GM12878 (cell line): Measurements from ENCODE around the gene NPDC1. TPM values are rescaled to one million over a fixed set of nuclear protein-coding genes. Genes with fewer than 3 reads are reported as not detected.

ENCODE experiments used
- ATAC-seq: fragments of 200-7000 bp; cut with Tn5 transposase; 3 replicates; pipeline ENCODE4 v1.9.1; 2020; ENCODE audit warnings: mild to moderate bottlenecking, moderate library complexity
- BruUV-seq: library from RNA; stranded (reverse); fragments of 400-500 nt; replicated peaks from 2 replicates; lab custom pipeline; 2021; lab: Mats Ljungman, UMichigan
- CTCF ChIA-PET: fragments of 300-600 bp; sonication (Branson Sonifier 250); formaldehyde crosslinking; extraction: SDS; loops from one replicate; lab custom pipeline; 2021; ENCODE audit warnings: inconsistent platforms; lab: Yijun Ruan, JAX
- POLR2A ChIA-PET: fragments of 350-600 bp; formaldehyde crosslinking; extraction: SDS; loops from one replicate; lab custom pipeline; 2021; ENCODE audit warnings: inconsistent platforms; lab: Charles Lee
- RAD21 ChIA-PET: fragments of 300-600 bp; sonication (Branson Sonifier 250); formaldehyde crosslinking; loops from one replicate; lab custom pipeline; 2023; ENCODE audit warnings: antibody characterized with exemption; ENCODE audit not compliant: unreplicated experiment; lab: Charles Lee
- SMC1A ChIA-PET: fragments of 300-600 bp; sonication (Branson Sonifier 250); formaldehyde crosslinking; loops from one replicate; lab custom pipeline; 2023; ENCODE audit not compliant: unreplicated experiment, uncharacterized antibody; lab: Charles Lee
- DNase-seq: peaks from one replicate; pipeline ENCODE4 v3.0.0-alpha.2; 2011; ENCODE audit warnings: low read depth, low spot score
- FAIRE-seq: peaks from 3 replicates; lab custom pipeline; 2011; peaks lifted over from hg19 to GRCh38; lab: Jason Lieb, UNC
- H2AFZ ChIP-seq: 2 replicates; pipeline ENCODE4 v1.6.0; 2011; ENCODE audit warnings: low read depth, low read length, control low read depth; ENCODE audit not compliant: control insufficient read depth
- H3K27ac ChIP-seq: 2 replicates; pipeline ENCODE4 v1.5.1; 2011; ENCODE audit warnings: control low read depth; ENCODE audit not compliant: control insufficient read depth, insufficient read depth
- H3K27me3 ChIP-seq, 2 experiments: replicated peaks in 1 of 2; 2 replicates each; pipeline versions ENCODE4 v1.6.0 to v1.6.1; 2011; ENCODE audit warnings: low read length in 1 of 2; ENCODE audit not compliant: control insufficient read depth in 2 of 2, insufficient read depth in 2 of 2
- H3K36me3 ChIP-seq, 2 experiments: 2 replicates each; pipeline ENCODE4 v1.5.1; 2011; ENCODE audit warnings: low read length in 1 of 2; ENCODE audit not compliant: control insufficient read depth in 2 of 2, insufficient read depth in 2 of 2
- H3K4me1 ChIP-seq: 2 replicates; pipeline ENCODE4 v1.6.1; 2011; ENCODE audit warnings: mild to moderate bottlenecking, low read length, moderate library complexity, mixed read lengths; ENCODE audit not compliant: control insufficient read depth, insufficient read depth
- H3K4me2 ChIP-seq: 2 replicates; pipeline ENCODE4 v1.6.0; 2011; ENCODE audit warnings: control low read depth; ENCODE audit not compliant: control insufficient read depth, insufficient read depth
- H3K4me3 ChIP-seq: fragments of 200-600 bp; sonication (generic); 2 replicates; pipeline ENCODE4 v1.5.1; 2016
- H3K79me2 ChIP-seq: 2 replicates; pipeline ENCODE4 v1.6.0; 2011; ENCODE audit warnings: low read length; ENCODE audit not compliant: control insufficient read depth, insufficient read depth
- H3K9ac ChIP-seq: 2 replicates; pipeline ENCODE4 v1.8.0; 2011; ENCODE audit warnings: low read length, control low read depth, mixed read lengths; ENCODE audit not compliant: control insufficient read depth, insufficient read depth
- H3K9me3 ChIP-seq: replicated peaks from 3 replicates; pipeline ENCODE4 v1.5.1; 2011; ENCODE audit warnings: mild to moderate bottlenecking, low read length; ENCODE audit not compliant: control insufficient read depth, insufficient read depth
- H4K20me1 ChIP-seq: 2 replicates; pipeline ENCODE4 v1.6.0; 2011; ENCODE audit not compliant: control insufficient read depth, insufficient read depth
- ASH2L ChIP-seq: fragments of 300-600, 200-600 bp; sonication (generic); IDR thresholded peaks from 2 replicates; pipeline ENCODE4 v1.6.1; 2017; ENCODE audit warnings: low read depth, mild to moderate bottlenecking, borderline replicate concordance
- CBX3 ChIP-seq: fragments of 200-600 bp; sonication (generic); IDR thresholded peaks from 2 replicates; pipeline ENCODE4 v1.6.1; 2016; ENCODE audit warnings: low read depth, borderline replicate concordance
- EGR1 ChIP-seq, 2 experiments: IDR thresholded peaks; 1 replicate in 1 of 2; 2 replicates in 1 of 2; pipeline ENCODE4 v1.6.1; 2011 to 2012; ENCODE audit warnings: low read depth in 2 of 2, low read length in 2 of 2, borderline replicate concordance in 1 of 2, mild to moderate bottlenecking in 1 of 2, moderate library complexity in 1 of 2
- KAT2A ChIP-seq: conservative IDR thresholded peaks from 2 replicates; pipeline ENCODE4 v1.6.1; 2011; ENCODE audit warnings: low read depth, low read length; ENCODE audit not compliant: control insufficient read depth
- KDM1A ChIP-seq: fragments of 200-600 bp; sonication (generic); IDR thresholded peaks from 2 replicates; pipeline ENCODE4 v1.6.1; 2016; ENCODE audit warnings: borderline replicate concordance
- RFX5 ChIP-seq: IDR thresholded peaks from 2 replicates; pipeline ENCODE4 v1.6.1; 2011; ENCODE audit warnings: low read depth, low read length, improper control_type of control experiment
- SMC3 ChIP-seq: IDR thresholded peaks from 2 replicates; pipeline ENCODE4 v1.6.1; 2011; ENCODE audit warnings: low read length, improper control_type of control experiment, borderline replicate concordance
- SP1 ChIP-seq: IDR thresholded peaks from one replicate; pipeline ENCODE4 v1.6.1; 2011; ENCODE audit warnings: low read depth, low read length
- SUZ12 ChIP-seq: fragments of 200-600 bp; sonication (generic); IDR thresholded peaks from one replicate; pipeline ENCODE4 v1.6.1; 2018; ENCODE audit warnings: antibody characterized with exemption, mild to moderate bottlenecking; ENCODE audit not compliant: unreplicated experiment
- ZSCAN29 ChIP-seq: fragments of 450-650 bp; IDR thresholded peaks from 2 replicates; pipeline ENCODE4 v1.6.1; 2017; ENCODE audit warnings: mild to moderate bottlenecking, moderate library complexity
- WGBS: methylation state at CpG from one replicate; pipeline ENCODE4 v1.1.6; 2016; ENCODE audit warnings: low lambda C conversion rate; ENCODE audit not compliant: insufficient replicate concordance, insufficient coverage; ENCODE audit errors: missing lambda C conversion rate; 5-methylcytosine and 5-hydroxymethylcytosine counted together
- in situ Hi-C: fragments of 300-500 bp; cut with MboI; formaldehyde crosslinking; loops from 9 replicates; pipeline ENCODE4 v1.14.3; 2018; ENCODE audit warnings: mixed read lengths
- intact Hi-C: fragments of 100-400 bp; cut with micrococcal nuclease; formaldehyde crosslinking; loops from one replicate; pipeline ENCODE4 v1.14.2; 2022; ENCODE audit not compliant: unreplicated experiment
- polyA plus RNA-seq, 11 experiments: library from polyadenylated mRNA; depleted of rRNA in 4 of 11; unstranded in 6 of 11; stranded (reverse) in 5 of 11; fragments of >200 nt; fragmentation: Nextera tagmentation in 4 of 11; fragmentation: Illumina TruSeq in 1 of 11; extraction: Ambion mirVana in 4 of 11; extraction: Trizol in 1 of 11; gene quantifications; 1 replicate in 1 of 11; 2 replicates in 10 of 11; pipeline versions ENCODE4 v1.2.1 to v1.2.3, GENCODE V29; 2011 to 2016; ENCODE audit warnings: inconsistent platforms in 2 of 11, missing spikeins in 2 of 11, low read depth in 1 of 11
- total RNA-seq, 4 experiments: library from RNA; depleted of rRNA in 3 of 4; stranded (reverse); fragments of >200 nt in 3 of 4; fragmentation: Illumina TruSeq in 1 of 4; extraction: Trizol in 1 of 4; gene quantifications; 2 replicates each; pipeline versions ENCODE4 v1.2.1 to v1.2.3, GENCODE V29; 2013 to 2021
- TF ChIP-seq, protein P1 (sequence below): IDR thresholded peaks from 2 replicates; pipeline ENCODE4 v1.6.1; 2012; ENCODE audit warnings: low read depth, low read length, improper control_type of control experiment
- TF ChIP-seq, protein P2 (sequence below): IDR thresholded peaks from 2 replicates; pipeline ENCODE4 v1.6.1; 2012; ENCODE audit warnings: low read length, inconsistent platforms

The NPDC1 gene
- total and polyA plus RNA-seq, 10 of the 15 experiments (the other 5 are each of a cell fraction or from before 2014, with no cell fraction given) = 0.04 to 1.7 (median 0.77) TPM; not detected in 2

DNA sequence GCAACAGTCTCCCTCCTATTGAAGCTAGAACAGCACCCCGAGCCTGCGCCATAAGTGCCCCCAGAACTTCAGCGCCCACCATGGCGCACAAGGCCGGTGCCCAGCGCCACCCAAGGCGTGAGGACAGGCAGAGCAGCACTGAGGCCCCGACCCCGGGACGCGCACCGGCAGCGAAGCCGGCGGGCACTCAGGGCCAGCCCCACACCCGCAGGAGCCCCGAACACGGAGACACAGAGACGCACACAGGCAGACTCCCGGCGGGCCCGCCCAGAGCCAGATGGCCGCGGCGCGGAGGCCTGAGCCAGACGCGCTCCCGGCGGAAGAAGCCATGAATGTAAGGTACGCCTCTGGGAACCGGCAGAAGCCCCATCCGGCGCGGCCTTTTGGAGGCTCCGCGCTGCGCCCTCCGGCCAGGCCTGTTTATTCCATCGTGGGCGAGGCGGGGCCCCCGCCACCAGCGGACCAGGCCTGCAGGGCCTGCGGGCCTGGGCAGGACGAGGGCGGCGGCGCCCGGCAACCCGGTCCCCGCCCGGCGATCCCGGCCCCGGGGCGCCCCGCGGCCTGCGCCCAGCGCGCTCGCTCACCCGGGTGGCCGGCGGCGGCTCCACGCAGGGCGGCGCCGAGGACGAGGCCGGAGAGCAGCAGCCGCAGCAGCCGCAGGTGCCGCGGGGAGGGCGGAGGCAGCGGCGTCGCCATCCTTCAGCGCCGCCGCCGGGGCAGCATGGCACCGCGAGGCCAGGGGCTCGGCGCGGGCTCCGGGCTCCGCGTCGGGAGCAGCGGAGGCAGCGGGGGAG lies 486 bp downstream of the NPDC1 start:
- WGBS = 5% methylated on average over 75 of the region's 96 CpGs
- ChIA-PET POLR2A (no interaction called here), SMC1A (no interaction called here), CTCF (interaction anchor here (0.6 to 1.6 kb wide), 2 partner anchors 10 to 237 kb away, joined by 3 to 9 read pairs; no protein-coding TSS in a partner anchor), RAD21 (no interaction called here)
- FAIRE-seq = no peak
- Histone ChIP-seq H3K27me3 (peaks cover 12 to 18% of the 10 kb centered on the region in 2 experiments; a peak in 3 of 4 replicates), H3K9ac (no peak overlapping the region), H3K4me1 (no peaks in the 10 kb centered on the region), H3K4me2 (no peak overlapping the region), H2AFZ (no peak overlapping the region), H3K27ac (no peak overlapping the region), H3K79me2 (no peaks in the 10 kb centered on the region), H4K20me1 (no peaks in the 10 kb centered on the region), H3K4me3 (no peak overlapping the region), H3K36me3 (no peaks in the 10 kb centered on the region)
- ATAC-seq = no peak
- BruUV-seq = no TSS peak
- in situ Hi-C loops (no loop called here), intact Hi-C loops (loop anchor here (10.0 kb wide), 1 partner anchor 179 kb away; the partner anchor contains the start of genes CYSRT1, RNF208 and RNF224)
- no peak for DNase-seq
- TF ChIP-seq SMC3 (no peak), SUZ12 (peak; percentile 36)
- TF ChIP-seq, all 136 proteins: peak for 1
- H3K9me3 ChIP-seq = no peaks in the 10 kb centered on the region

DNA sequence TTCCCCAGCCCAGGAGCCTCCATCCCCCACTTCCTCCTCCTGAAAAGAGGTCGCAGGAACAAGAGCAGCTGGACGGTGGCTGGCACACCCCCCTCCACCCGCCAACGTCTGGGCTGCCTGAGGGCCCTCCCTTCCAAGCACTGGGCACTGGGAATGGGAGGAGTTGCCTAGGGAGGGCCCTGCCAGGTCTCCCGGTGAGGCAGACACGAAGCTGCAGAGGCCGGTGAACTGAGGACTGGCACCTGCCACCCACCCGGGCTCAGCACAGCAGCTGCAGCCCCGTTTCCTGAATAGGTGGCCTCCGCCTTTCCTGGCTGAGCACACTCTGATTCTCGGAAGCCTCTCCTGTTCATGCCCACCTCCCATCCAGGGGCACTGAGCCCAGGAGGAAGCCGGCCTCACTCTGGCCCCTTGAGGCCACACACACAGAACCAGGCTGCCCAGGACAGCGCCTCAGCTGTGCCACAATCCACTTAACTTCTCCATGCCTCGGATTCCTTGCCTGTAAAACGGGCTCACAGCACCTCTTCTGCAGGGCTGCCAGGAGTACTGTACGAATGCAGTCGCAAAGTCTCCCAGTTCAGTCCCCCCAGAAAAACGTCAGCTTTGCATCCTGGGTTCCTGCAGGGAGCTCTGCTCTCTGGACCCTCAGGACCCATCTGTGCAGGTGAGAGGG lies 1.3 kb downstream of the NPDC1 start:
- ChIA-PET SMC1A (no interaction called here), RAD21 (no interaction called here), POLR2A (no interaction called here)
- 5% methylated on average over 18 of the region's 18 CpGs for WGBS
- no peaks in the 10 kb centered on the region for H3K79me2 ChIP-seq
- H4K20me1 ChIP-seq = no peaks in the 10 kb centered on the region
- H3K36me3 ChIP-seq = no peaks in the 10 kb centered on the region
- no TSS peak for BruUV-seq
- intact Hi-C loops = loop anchor here (10.0 kb wide), 1 partner anchor 180 kb away; the partner anchor contains the start of genes CYSRT1, RNF208 and RNF224
- ATAC-seq = no peak
- no peaks in the 10 kb centered on the region for H3K4me1 ChIP-seq
- FAIRE-seq = no peak
- no peak overlapping the region for H3K27ac ChIP-seq
- DNase-seq = no peak
- in situ Hi-C loops = no loop called here
- no peak overlapping the region for H2AFZ ChIP-seq
- no peak overlapping the region for H3K9ac ChIP-seq
- TF ChIP-seq EGR1 (IDR thresholded peaks at IDR 0.05; ENCODE audit: borderline replicate concordance in 1 of 2, low read depth in 2 of 2, low read length in 2 of 2) (no peak), SP1 (no peak), ZSCAN29 (no peak), RFX5 (no peak), ASH2L (no peak), CBX3 (no peak), KDM1A (no peak), KAT2A (no peak)
- TF ChIP-seq, protein P1, sequence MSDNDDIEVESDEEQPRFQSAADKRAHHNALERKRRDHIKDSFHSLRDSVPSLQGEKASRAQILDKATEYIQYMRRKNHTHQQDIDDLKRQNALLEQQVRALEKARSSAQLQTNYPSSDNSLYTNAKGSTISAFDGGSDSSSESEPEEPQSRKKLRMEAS = no peak
- TF ChIP-seq, protein P2, sequence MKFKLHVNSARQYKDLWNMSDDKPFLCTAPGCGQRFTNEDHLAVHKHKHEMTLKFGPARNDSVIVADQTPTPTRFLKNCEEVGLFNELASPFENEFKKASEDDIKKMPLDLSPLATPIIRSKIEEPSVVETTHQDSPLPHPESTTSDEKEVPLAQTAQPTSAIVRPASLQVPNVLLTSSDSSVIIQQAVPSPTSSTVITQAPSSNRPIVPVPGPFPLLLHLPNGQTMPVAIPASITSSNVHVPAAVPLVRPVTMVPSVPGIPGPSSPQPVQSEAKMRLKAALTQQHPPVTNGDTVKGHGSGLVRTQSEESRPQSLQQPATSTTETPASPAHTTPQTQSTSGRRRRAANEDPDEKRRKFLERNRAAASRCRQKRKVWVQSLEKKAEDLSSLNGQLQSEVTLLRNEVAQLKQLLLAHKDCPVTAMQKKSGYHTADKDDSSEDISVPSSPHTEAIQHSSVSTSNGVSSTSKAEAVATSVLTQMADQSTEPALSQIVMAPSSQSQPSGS = no peak
- TF ChIP-seq, all 136 proteins: peak for 0
- Histone ChIP-seq H3K9me3 (no peaks in the 10 kb centered on the region), H3K4me2 (no peak overlapping the region), H3K4me3 (no peak overlapping the region), H3K27me3 (peaks cover 11 to 17% of the 10 kb centered on the region in 2 experiments; a peak in 3 of 4 replicates)
- CTCF ChIA-PET = interaction anchor here (0.6 to 1.6 kb wide), 3 partner anchors 9 to 236 kb away, joined by 3 to 9 read pairs (median 4); no protein-coding TSS in a partner anchor
